Esophagus muscularis mucosa (tissue), 4 donors: ENCODE measurements around the gene YY2. TPM values are rescaled to one million over a fixed set of nuclear protein-coding genes. Genes with fewer than 3 reads are reported as not detected.

Experiments used
- DNase-seq: peaks from one replicate; pipeline ENCODE4 v3.0.0-alpha.2; 2017; ENCODE audit errors: extremely low spot score
- H3K27ac ChIP-seq, 4 donors: fragments of 200-600 bp; sonication (generic); replicated peaks in 1 of 4; 1 replicate in 3 of 4; 2 replicates in 1 of 4; pipeline ENCODE4 v1.5.1; 2016 to 2019; ENCODE audit warnings: mild to moderate bottlenecking in 1 of 4
- H3K27me3 ChIP-seq, 4 donors: fragments of 200-600 bp; sonication (generic); one replicate each; pipeline versions ENCODE4 v1.5.1 to v1.6.0; 2016 to 2019
- H3K36me3 ChIP-seq, 4 donors: fragments of 200-600 bp; sonication (generic); one replicate each; pipeline ENCODE4 v1.5.1; 2016 to 2019
- H3K4me1 ChIP-seq, 4 donors: fragments of 200-600 bp; sonication (generic); one replicate each; pipeline ENCODE4 v1.5.1; 2016 to 2019
- H3K4me3 ChIP-seq, 4 donors: fragments of 200-600 bp; sonication (generic); 1 replicate in 2 of 4; 2 replicates in 2 of 4; pipeline ENCODE4 v1.5.1; 2016 to 2019; ENCODE audit warnings: mild to moderate bottlenecking in 4 of 4, moderate library complexity in 1 of 4
- H3K9me3 ChIP-seq, 4 donors: fragments of 200-600 bp; sonication (generic); 1 replicate in 3 of 4; 2 replicates in 1 of 4; pipeline ENCODE4 v1.5.1; 2016 to 2019
- CTCF ChIP-seq, 3 experiments: fragments of 200-600 bp in 2 of 3; fragments of 450-650 bp in 1 of 3; sonication (generic) in 2 of 3; IDR thresholded peaks; one replicate each; pipeline ENCODE4 v1.5.1; 2017 to 2019; ENCODE audit warnings: antibody characterized with exemption in 3 of 3, mild to moderate bottlenecking in 2 of 3, moderate library complexity in 1 of 3
- EP300 ChIP-seq: sonication (generic); formaldehyde crosslinking; IDR thresholded peaks from one replicate; pipeline ENCODE4 v1.6.1; 2017; ENCODE audit warnings: antibody characterized with exemption
- POLR2A ChIP-seq: fragments of 450-650 bp; IDR thresholded peaks from one replicate; pipeline ENCODE4 v1.6.1; 2017; ENCODE audit warnings: antibody characterized with exemption, moderate library complexity, mild to moderate bottlenecking, low read depth
- POLR2AphosphoS5 ChIP-seq, 2 donors: sonication (generic); formaldehyde crosslinking; IDR thresholded peaks; one replicate each; pipeline ENCODE4 v1.6.1; 2017; ENCODE audit warnings: antibody characterized with exemption in 2 of 2
- WGBS: methylation state at CpG from one replicate; pipeline ENCODE4 v1.1.5; 2018; 5-methylcytosine and 5-hydroxymethylcytosine counted together
- intact Hi-C: fragments of 100-400 bp; cut with DNase I; formaldehyde crosslinking; loops from one replicate; pipeline ENCODE4 v1.15.1; 2023
- total RNA-seq, 4 donors: library from RNA; depleted of rRNA; stranded (reverse); fragments of >200 nt; gene quantifications; one replicate each; pipeline versions ENCODE4 v1.1.0 to v1.2.1, GENCODE V29; 2016

YY2 gene
- 1 to 10 TPM in 3 of 4 donors, under 1 TPM in 1; 0.84 to 1.7 (median 1.2) TPM for total RNA-seq

GRCh38 chrX:21855937-21856415 lies at the start of gene YY2:
Gene YY2, plus strand, starts transcription at chrX:21855987. Its CDS starts 498 bp downstream, at chrX:21856485.
- DNase-seq: no peak
- peaks cover 0 to 5% (median 0%) of the 10 kb centered on the region in 4 donors for H3K4me1 ChIP-seq
- no peak within 1 kb of the TSS for H3K27ac ChIP-seq
- no peaks in the 10 kb centered on the region for H3K9me3 ChIP-seq
- H3K36me3 ChIP-seq: peaks cover 0 to 37% (median 16%) of the 10 kb centered on the region in 4 donors
- H3K27me3 ChIP-seq: no peaks in the 10 kb centered on the region
- intact Hi-C loops: no loop called here
- 86% methylated on average over 29 of the region's 29 CpGs for WGBS
- TF ChIP-seq CTCF (IDR thresholded peaks at IDR 0.05): no peak
- no peak for TF ChIP-seq EP300
- no peak for TF ChIP-seq POLR2AphosphoS5 (IDR thresholded peaks at IDR 0.05)
- TF ChIP-seq POLR2A: no peak
- H3K4me3 ChIP-seq: no peak within 1 kb of the TSS

DNA sequence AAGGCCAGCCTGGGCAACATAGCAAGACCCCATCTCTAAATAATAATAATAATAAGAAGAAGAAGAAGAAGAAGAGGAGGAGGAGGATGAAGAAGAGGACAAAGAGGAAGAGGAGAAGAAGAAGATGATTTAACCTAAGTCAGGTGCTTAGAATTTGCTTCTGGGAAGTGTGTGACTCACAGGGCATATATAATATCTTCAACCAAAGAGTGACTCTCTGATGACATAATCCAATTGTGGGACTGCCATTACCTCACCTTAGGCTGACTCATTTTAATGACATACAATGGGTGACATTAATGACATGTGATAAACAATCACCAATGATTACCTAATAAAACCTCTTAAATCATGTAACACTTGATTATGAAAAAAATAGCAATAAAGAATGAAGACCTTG lies 49.1 kb upstream of the YY2 start:
- DNase-seq: no peak
- peaks cover 0 to 5% (median 0%) of the 10 kb centered on the region in 4 donors for H3K4me1 ChIP-seq
- H3K4me3 ChIP-seq: no peak overlapping the region
- no peaks in the 10 kb centered on the region for H3K27me3 ChIP-seq
- peaks cover 0 to 5% (median 0%) of the 10 kb centered on the region in 4 donors for H3K9me3 ChIP-seq
- intact Hi-C loops: no loop called here
- TF ChIP-seq POLR2AphosphoS5 (IDR thresholded peaks at IDR 0.05) (no peak), CTCF (IDR thresholded peaks at IDR 0.05) (no peak), EP300 (no peak), POLR2A (no peak)
- no peaks in the 10 kb centered on the region for H3K36me3 ChIP-seq
- no peak overlapping the region for H3K27ac ChIP-seq

DNA sequence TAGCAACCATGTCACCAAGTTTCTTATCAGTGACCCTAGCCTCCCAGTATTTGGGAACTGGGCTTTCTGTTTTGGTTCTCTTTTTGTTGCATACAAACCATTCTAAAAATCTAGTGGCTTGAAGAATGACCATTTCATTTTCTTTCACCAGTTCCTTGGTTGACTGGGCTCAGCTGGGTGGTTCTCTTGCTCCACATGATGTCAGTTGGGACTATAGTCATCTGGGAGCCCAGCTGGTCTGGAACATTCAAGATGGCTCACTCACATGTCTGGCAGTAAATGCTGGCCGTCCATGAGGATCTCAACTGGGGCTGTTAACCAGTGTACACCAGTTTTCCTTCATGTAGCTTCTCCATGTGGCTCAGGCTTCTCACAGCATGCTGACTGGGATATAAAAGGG lies 44.0 kb upstream of the YY2 start:
- Histone ChIP-seq H3K4me1 (no peaks in the 10 kb centered on the region), H3K27me3 (no peaks in the 10 kb centered on the region), H3K9me3 (peaks cover 0 to 10% (median 0%) of the 10 kb centered on the region in 4 donors), H3K27ac (no peak overlapping the region), H3K4me3 (no peak overlapping the region), H3K36me3 (no peaks in the 10 kb centered on the region)
- WGBS: 67% methylated on average over 1 of the region's 1 CpG
- TF ChIP-seq CTCF (IDR thresholded peaks at IDR 0.05) (no peak), POLR2A (no peak), EP300 (no peak), POLR2AphosphoS5 (IDR thresholded peaks at IDR 0.05) (no peak)
- no peak for DNase-seq
- intact Hi-C loops: no loop called here

- WGBS: 71% methylated on average over 2 of the region's 2 CpGs
- DNase-seq: no peak
- no peaks in the 10 kb centered on the region for H3K27me3 ChIP-seq
- intact Hi-C loops: no loop called here
- no peak overlapping the region for H3K27ac ChIP-seq
- no peak overlapping the region for H3K4me3 ChIP-seq
- TF ChIP-seq POLR2A (no peak), CTCF (IDR thresholded peaks at IDR 0.05) (no peak), EP300 (no peak), POLR2AphosphoS5 (IDR thresholded peaks at IDR 0.05) (no peak)
- peaks cover 0 to 10% (median 0%) of the 10 kb centered on the region in 4 donors for H3K9me3 ChIP-seq
- H3K4me1 ChIP-seq: no peaks in the 10 kb centered on the region
- no peaks in the 10 kb centered on the region for H3K36me3 ChIP-seq
Observed at GRCh38 chrX:21812628-21813027, 43.2 kb upstream of the YY2 start.
